B cell (primary cell): ENCODE measurements around the gene IKBKG. TPM values are rescaled to one million over a fixed set of nuclear protein-coding genes. Genes with fewer than 3 reads are reported as not detected.
"Not testable (repeated sequence)": the region's sequence is repeated elsewhere in the genome, so short reads cannot be mapped to it uniquely, and the experiment has no call there.

ENCODE experiments used
- ATAC-seq: fragments of 200-7000 bp; cut with Tn5 transposase; one replicate; pipeline ENCODE4 v1.10.0; 2021; ENCODE audit warnings: low read depth, mild to moderate bottlenecking, moderate number of reproducible peaks, moderate library complexity
- CTCF ChIA-PET: fragments of 350-600 bp; sonication (Branson Sonifier 250); formaldehyde crosslinking; loops from one replicate; lab custom pipeline; 2021; ENCODE audit warnings: antibody characterized with exemption, inconsistent platforms; lab: Charles Lee
- POLR2A ChIA-PET: fragments of 350-600 bp; sonication (Branson Sonifier 250); formaldehyde crosslinking; loops from one replicate; lab custom pipeline; 2021; ENCODE audit warnings: antibody characterized with exemption; lab: Charles Lee
- DNase-seq: peaks from one replicate; pipeline ENCODE4 v3.0.0; 2013
- H2AFZ ChIP-seq: 2 replicates; pipeline ENCODE4 v1.6.1; 2012; ENCODE audit warnings: mild to moderate bottlenecking, low read depth, low read length; ENCODE audit not compliant: insufficient read depth, poor library complexity, severe bottlenecking
- H3K27ac ChIP-seq, 2 donors: 1 replicate in 1 of 2; 2 replicates in 1 of 2; pipeline ENCODE4 v1.5.1; 2012 to 2013; ENCODE audit warnings: low read length in 2 of 2, mild to moderate bottlenecking in 2 of 2, moderate library complexity in 1 of 2
- H3K27me3 ChIP-seq, 4 experiments: fragments of 200-600 bp in 1 of 4; sonication (generic) in 1 of 4; replicated peaks in 1 of 4; 1 replicate in 2 of 4; 2 replicates in 2 of 4; pipeline versions ENCODE4 v1.6.1 to v1.7.0; 2013 to 2016; ENCODE audit warnings: low read length in 3 of 4, mild to moderate bottlenecking in 2 of 4, mixed read lengths in 1 of 4, moderate library complexity in 1 of 4; ENCODE audit not compliant: insufficient read depth in 4 of 4, control insufficient read depth in 3 of 4; ENCODE audit errors: control extremely low read depth in 1 of 4
- H3K36me3 ChIP-seq, 2 experiments: replicated peaks in 1 of 2; 1 replicate in 1 of 2; 2 replicates in 1 of 2; pipeline versions ENCODE4 v1.6.1 to v1.7.1; 2013; ENCODE audit warnings: low read length in 1 of 2; ENCODE audit not compliant: insufficient read depth in 2 of 2, control insufficient read depth in 1 of 2; ENCODE audit errors: control extremely low read depth in 1 of 2, extremely low read depth in 1 of 2
- H3K4me1 ChIP-seq, 2 donors: fragments of 200-600 bp in 1 of 2; sonication (generic) in 1 of 2; 1 replicate in 1 of 2; 2 replicates in 1 of 2; pipeline versions ENCODE4 v1.5.1 to v1.6.1; 2013 to 2017; ENCODE audit warnings: low read length in 2 of 2; ENCODE audit not compliant: control insufficient read depth in 2 of 2, insufficient read depth in 2 of 2
- H3K4me2 ChIP-seq: replicated peaks from 2 replicates; pipeline ENCODE3; 2012; ENCODE audit warnings: mild to moderate bottlenecking, low read depth, low read length; ENCODE audit not compliant: poor library complexity, severe bottlenecking
- H3K4me3 ChIP-seq, 5 experiments: fragments of 200-600 bp in 1 of 5; sonication (generic) in 1 of 5; 1 replicate in 3 of 5; 2 replicates in 2 of 5; pipeline versions ENCODE4 v1.5.1 to v1.7.0; 2011 to 2016; ENCODE audit warnings: low read length in 4 of 5, mild to moderate bottlenecking in 4 of 5, low read depth in 2 of 5, control low read depth in 1 of 5, moderate library complexity in 1 of 5; ENCODE audit not compliant: insufficient read depth in 1 of 5; ENCODE audit errors: control extremely low read depth in 1 of 5, extremely low read depth in 1 of 5
- H3K79me2 ChIP-seq: fragments of 200-600 bp; sonication (generic); one replicate; pipeline ENCODE4 v1.6.0; 2016; ENCODE audit warnings: low read length; ENCODE audit not compliant: control insufficient read depth, insufficient read depth
- H3K9ac ChIP-seq: fragments of 200-600 bp; sonication (generic); 2 replicates; pipeline ENCODE4 v1.6.1; 2017; ENCODE audit warnings: mild to moderate bottlenecking, low read length, moderate library complexity
- H3K9me3 ChIP-seq, 3 donors: one replicate each; pipeline versions ENCODE4 v1.6.1 to v1.7.1; 2013; ENCODE audit warnings: low read length in 2 of 3; ENCODE audit not compliant: control insufficient read depth in 2 of 3, insufficient read depth in 1 of 3; ENCODE audit errors: control extremely low read depth in 1 of 3
- H4K20me1 ChIP-seq: 2 replicates; pipeline ENCODE4 v1.6.0; 2012; ENCODE audit warnings: mild to moderate bottlenecking, low read length; ENCODE audit not compliant: insufficient read depth, control insufficient read depth, poor library complexity, severe bottlenecking
- H3K27ac Mint-ChIP-seq: one replicate; pipeline ENCODE4 v1.8.0; 2021; ENCODE audit warnings: mixed read lengths
- H3K27me3 Mint-ChIP-seq: one replicate; pipeline ENCODE4 v1.8.0; 2021; ENCODE audit warnings: mixed read lengths
- H3K4me1 Mint-ChIP-seq: one replicate; pipeline ENCODE4 v1.8.0; 2021; ENCODE audit warnings: mixed read lengths
- H3K4me3 Mint-ChIP-seq: one replicate; pipeline ENCODE4 v1.8.0; 2021; ENCODE audit warnings: mixed read lengths
- H3K9me3 Mint-ChIP-seq: one replicate; pipeline ENCODE4 v1.8.0; 2022; ENCODE audit warnings: mixed read lengths; ENCODE audit not compliant: insufficient read depth
- CTCF ChIP-seq: fragments of 200-600 bp; IDR thresholded peaks from one replicate; pipeline ENCODE4 v1.8.0; 2022; ENCODE audit warnings: antibody characterized with exemption, mild to moderate bottlenecking
- EZH2 ChIP-seq: IDR thresholded peaks from 2 replicates; pipeline ENCODE4 v1.6.1; 2012; ENCODE audit warnings: borderline replicate concordance, low read depth, mild to moderate bottlenecking, moderate library complexity, low read length; ENCODE audit not compliant: insufficient read depth, poor library complexity, severe bottlenecking
- WGBS: methylation state at CpG from one replicate; pipeline ENCODE4 v1.1.5; 2013; ENCODE audit warnings: missing lambda C conversion rate; ENCODE audit not compliant: insufficient coverage; 5-methylcytosine and 5-hydroxymethylcytosine counted together
- intact Hi-C: fragments of 100-400 bp; cut with micrococcal nuclease; formaldehyde crosslinking; loops from one replicate; pipeline ENCODE4 v1.10.0; 2022
- polyA plus RNA-seq: library from polyadenylated mRNA; depleted of rRNA; stranded (reverse); fragments of >200 nt; gene quantifications from 2 replicates; pipeline ENCODE4 v1.2.3, GENCODE V29; 2012
- total RNA-seq, 2 donors: library from RNA; stranded (reverse); fragments of 120-200 nt in 1 of 2; gene quantifications; 1 replicate in 1 of 2; 2 replicates in 1 of 2; pipeline versions ENCODE4 v1.2.3 to v1.2.4, GENCODE V29; 2013 to 2022

IKBKG gene
- total and polyA plus RNA-seq, 2 donors (not counting 1 experiment from before 2014, with no cell fraction given) = 46.7 to 65.1 TPM

DNA sequence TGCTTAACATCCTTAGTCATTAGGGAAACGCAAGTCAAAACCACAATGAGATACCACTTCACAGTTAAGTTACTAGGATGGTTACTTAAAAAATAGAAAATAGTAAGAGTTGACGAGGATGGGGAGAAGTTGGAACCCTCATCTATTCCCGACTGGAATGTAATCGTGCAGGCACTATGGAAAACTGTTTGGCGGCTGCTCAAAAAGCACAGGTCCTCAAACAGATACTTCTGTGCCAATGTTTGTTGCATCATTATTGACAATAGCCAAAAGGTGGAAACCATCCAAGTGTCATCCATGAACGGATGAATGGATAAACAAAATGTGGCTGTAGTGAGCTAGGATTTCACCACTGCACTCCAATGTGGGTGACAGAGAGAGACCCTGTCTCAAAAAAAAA, 60.0 kb downstream of the IKBKG start:
- Mint-ChIP-seq H3K27me3 (no peaks in the 10 kb centered on the region), H3K4me3 (no peak overlapping the region), H3K9me3 (no peaks in the 10 kb centered on the region), H3K4me1 (no peaks in the 10 kb centered on the region), H3K27ac (no peak overlapping the region)
- Histone ChIP-seq H3K27me3 (no peaks in the 10 kb centered on the region), H4K20me1 (no peaks in the 10 kb centered on the region), H3K9me3 (no peaks in the 10 kb centered on the region), H3K9ac (no peak overlapping the region), H3K79me2 (no peaks in the 10 kb centered on the region), H3K4me1 (no peaks in the 10 kb centered on the region), H3K4me2 (no peak overlapping the region), H3K27ac (no peak overlapping the region), H2AFZ (no peak overlapping the region), H3K36me3 (no peaks in the 10 kb centered on the region), H3K4me3 (no peak overlapping the region)
- ChIA-PET POLR2A (no interaction called here), CTCF (no interaction called here)
- intact Hi-C loops = no loop called here
- WGBS = no CpG with 5 or more reads among the region's 6 CpGs
- DNase-seq (no peak), ATAC-seq (no peak)
- no peak for TF ChIP-seq EZH2
- TF ChIP-seq CTCF = no peak

DNA sequence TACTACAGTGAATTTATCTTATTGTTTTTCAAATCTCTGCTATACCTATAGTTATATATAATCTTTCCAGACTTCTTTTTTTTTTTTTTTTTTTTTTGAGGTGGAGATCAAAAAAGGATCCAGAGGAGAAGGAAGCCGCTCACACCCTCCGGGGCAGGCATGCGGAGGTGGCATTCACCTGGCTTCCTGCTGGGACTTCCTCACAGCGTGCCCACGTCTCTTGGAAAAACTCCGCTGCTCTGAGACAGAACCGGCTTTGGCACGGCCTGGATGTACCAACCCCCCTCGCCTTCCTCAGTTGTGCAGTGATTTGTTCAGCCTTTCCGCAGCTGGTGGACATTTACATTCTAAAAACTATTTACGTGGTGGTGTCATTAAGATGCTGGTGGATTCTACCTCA, 60.6 kb downstream of the IKBKG start:
- H3K4me3 ChIP-seq, H3K4me1 Mint-ChIP-seq, H3K4me1 ChIP-seq, CTCF ChIA-PET, H3K27me3 ChIP-seq, ATAC-seq, H3K4me2 ChIP-seq, H3K27ac Mint-ChIP-seq, H4K20me1 ChIP-seq, H3K4me3 Mint-ChIP-seq, H2AFZ ChIP-seq, H3K79me2 ChIP-seq, DNase-seq, H3K27me3 Mint-ChIP-seq, POLR2A ChIA-PET, H3K9me3 Mint-ChIP-seq, H3K9ac ChIP-seq, H3K36me3 ChIP-seq, intact Hi-C loops, H3K9me3 ChIP-seq, H3K27ac ChIP-seq: not testable (repeated sequence)
- WGBS = no CpG with 5 or more reads among the region's 11 CpGs

- H3K27me3 Mint-ChIP-seq, H3K27me3 ChIP-seq, H2AFZ ChIP-seq, H4K20me1 ChIP-seq, intact Hi-C loops, ATAC-seq, H3K4me3 Mint-ChIP-seq, H3K4me1 Mint-ChIP-seq, POLR2A ChIA-PET, H3K27ac Mint-ChIP-seq, H3K9me3 Mint-ChIP-seq, H3K4me2 ChIP-seq, H3K27ac ChIP-seq, H3K79me2 ChIP-seq, H3K4me1 ChIP-seq, H3K36me3 ChIP-seq, DNase-seq, H3K9ac ChIP-seq, CTCF ChIA-PET, H3K9me3 ChIP-seq, H3K4me3 ChIP-seq: not testable (repeated sequence)
- WGBS = no CpG with 5 or more reads among the region's 12 CpGs
Measured at GRCh38 chrX:154608823-154609222, 61.4 kb downstream of the IKBKG start.
